H1 (cell line): Measurements from ENCODE around the gene CARD16. TPM values are rescaled to one million over a fixed set of nuclear protein-coding genes. Genes with fewer than 3 reads are reported as not detected.

ENCODE experiments used
- CTCF ChIA-PET: fragments of 300-600 bp; sonication (Branson Sonifier 250); formaldehyde crosslinking; loops from one replicate; lab custom pipeline; 2021; ENCODE audit not compliant: partially characterized antibody; lab: Charles Lee
- POLR2A ChIA-PET: fragments of 300-600 bp; sonication (Branson Sonifier 250); formaldehyde crosslinking; loops from one replicate; lab custom pipeline; 2021; ENCODE audit warnings: inconsistent platforms; ENCODE audit not compliant: partially characterized antibody; lab: Charles Lee
- DNase-seq, 2 experiments: peaks; one replicate each; pipeline versions ENCODE4 v3.0.0 to v3.0.0-alpha.2; 2010 to 2022; ENCODE audit warnings: low spot score in 2 of 2, low read depth in 1 of 2, mixed read lengths in 1 of 2
- FAIRE-seq: peaks from 2 replicates; lab custom pipeline; 2011; peaks lifted over from hg19 to GRCh38; lab: Jason Lieb, UNC
- H2AFZ ChIP-seq: 2 replicates; pipeline ENCODE4 v1.8.1; 2012; ENCODE audit warnings: low read length, inconsistent platforms
- H2AK5ac ChIP-seq: 2 replicates; pipeline ENCODE4 v1.6.1; 2013; ENCODE audit warnings: low read depth, low read length
- H2BK120ac ChIP-seq: replicated peaks from 2 replicates; pipeline ENCODE3; 2013; ENCODE audit warnings: low read depth, low read length, inconsistent platforms
- H2BK12ac ChIP-seq: 2 replicates; pipeline ENCODE4 v1.6.1; 2013; ENCODE audit warnings: low read depth, low read length
- H2BK15ac ChIP-seq: 2 replicates; pipeline ENCODE4 v1.6.1; 2013; ENCODE audit warnings: low read length
- H2BK20ac ChIP-seq: 2 replicates; pipeline ENCODE4 v1.6.1; 2013; ENCODE audit warnings: low read length
- H2BK5ac ChIP-seq: 2 replicates; pipeline ENCODE4 v1.6.1; 2013; ENCODE audit warnings: low read depth, low read length
- H3K14ac ChIP-seq: 2 replicates; pipeline ENCODE4 v1.6.1; 2013; ENCODE audit warnings: inconsistent platforms; ENCODE audit not compliant: insufficient read length
- H3K18ac ChIP-seq: 2 replicates; pipeline ENCODE4 v1.6.1; 2013; ENCODE audit warnings: low read length; ENCODE audit errors: extremely low read depth
- H3K23ac ChIP-seq: 2 replicates; pipeline ENCODE4 v1.6.1; 2013; ENCODE audit warnings: inconsistent platforms; ENCODE audit not compliant: insufficient read length
- H3K23me2 ChIP-seq: 2 replicates; pipeline ENCODE4 v1.6.1; 2013; ENCODE audit warnings: low read depth, low read length
- H3K27ac ChIP-seq: 2 replicates; pipeline ENCODE4 v1.6.1; 2011; ENCODE audit warnings: low read depth, low read length, inconsistent platforms
- H3K27me3 ChIP-seq, 4 experiments: replicated peaks in 1 of 4; 1 replicate in 1 of 4; 2 replicates in 3 of 4; pipeline versions ENCODE4 v1.6.1 to v1.8.1; 2011 to 2013; ENCODE audit warnings: low read length in 3 of 4, mild to moderate bottlenecking in 3 of 4, inconsistent platforms in 2 of 4, mixed read lengths in 2 of 4, moderate library complexity in 1 of 4; ENCODE audit not compliant: control insufficient read depth in 3 of 4, insufficient read depth in 3 of 4; ENCODE audit errors: extremely low read depth in 1 of 4
- H3K36me3 ChIP-seq, 4 experiments: 2 replicates each; pipeline versions ENCODE4 v1.6.1 to v1.8.1; 2011 to 2013; ENCODE audit warnings: mild to moderate bottlenecking in 4 of 4, low read length in 3 of 4, moderate library complexity in 2 of 4, control low read depth in 1 of 4, inconsistent platforms in 1 of 4; ENCODE audit not compliant: insufficient read depth in 4 of 4, control insufficient read depth in 2 of 4
- H3K4ac ChIP-seq: replicated peaks from 2 replicates; pipeline ENCODE3; 2013; ENCODE audit warnings: low read length, low read depth, mixed read lengths, inconsistent platforms; ENCODE audit not compliant: insufficient read length
- H3K4me1 ChIP-seq, 4 experiments: replicated peaks in 1 of 4; 1 replicate in 1 of 4; 2 replicates in 3 of 4; pipeline versions ENCODE4 v1.6.1 to v1.8.1; 2011 to 2013; ENCODE audit warnings: low read length in 3 of 4, inconsistent platforms in 2 of 4, mixed read lengths in 1 of 4; ENCODE audit not compliant: insufficient read depth in 4 of 4, control insufficient read depth in 3 of 4
- H3K4me2 ChIP-seq, 2 experiments: 2 replicates each; pipeline versions ENCODE4 v1.6.1 to v1.8.1; 2011 to 2013; ENCODE audit warnings: low read depth in 2 of 2, low read length in 2 of 2, control low read depth in 1 of 2, inconsistent platforms in 1 of 2, mild to moderate bottlenecking in 1 of 2; ENCODE audit not compliant: insufficient read depth in 1 of 2
- H3K4me3 ChIP-seq, 4 experiments: fragments of 200-600, 300-600 bp in 1 of 4; sonication (generic), shearing (Covaris generic), sonication (Bioruptor Twin) in 1 of 4; 2 replicates each; pipeline versions ENCODE4 v1.5.1 to v1.8.1; 2011 to 2016; ENCODE audit warnings: low read length in 4 of 4, low read depth in 3 of 4, control low read depth in 2 of 4, inconsistent platforms in 2 of 4, mild to moderate bottlenecking in 2 of 4, mixed read lengths in 1 of 4, moderate library complexity in 1 of 4; ENCODE audit not compliant: insufficient read depth in 2 of 4; ENCODE audit errors: extremely low read depth in 1 of 4
- H3K56ac ChIP-seq: replicated peaks from 2 replicates; pipeline ENCODE3; 2013; ENCODE audit warnings: low read depth, mild to moderate bottlenecking, mixed read lengths, low read length, inconsistent platforms; ENCODE audit not compliant: insufficient read length
- H3K79me1 ChIP-seq: 2 replicates; pipeline ENCODE4 v1.6.1; 2013; ENCODE audit warnings: low read depth, low read length, control low read depth
- H3K79me2 ChIP-seq, 2 experiments: 2 replicates each; pipeline versions ENCODE4 v1.6.1 to v1.8.1; 2012 to 2013; ENCODE audit warnings: low read length in 2 of 2, mild to moderate bottlenecking in 2 of 2, inconsistent platforms in 1 of 2; ENCODE audit not compliant: insufficient read depth in 2 of 2, control insufficient read depth in 1 of 2
- H3K9ac ChIP-seq, 4 experiments: replicated peaks in 1 of 4; 1 replicate in 1 of 4; 2 replicates in 3 of 4; pipeline versions ENCODE4 v1.6.1 to v1.8.1; 2011 to 2013; ENCODE audit warnings: low read depth in 3 of 4, low read length in 3 of 4, control low read depth in 2 of 4, mild to moderate bottlenecking in 2 of 4, moderate library complexity in 2 of 4, inconsistent platforms in 1 of 4; ENCODE audit errors: extremely low read depth in 1 of 4
- H3K9me3 ChIP-seq, 2 experiments: 2 replicates each; pipeline versions ENCODE4 v1.6.1 to v1.8.1; 2012 to 2013; ENCODE audit warnings: mild to moderate bottlenecking in 2 of 2, moderate library complexity in 2 of 2, control low read depth in 1 of 2, inconsistent platforms in 1 of 2, low read depth in 1 of 2, low read length in 1 of 2, mixed read lengths in 1 of 2; ENCODE audit not compliant: insufficient read depth in 2 of 2
- H4K20me1 ChIP-seq, 2 experiments: replicated peaks in 1 of 2; 2 replicates each; pipeline versions ENCODE3 to v1.8.1; 2011 to 2013; ENCODE audit warnings: inconsistent platforms in 2 of 2, low read length in 2 of 2, mild to moderate bottlenecking in 1 of 2; ENCODE audit not compliant: insufficient read depth in 2 of 2, control insufficient read depth in 1 of 2
- H4K5ac ChIP-seq: 2 replicates; pipeline ENCODE4 v1.6.1; 2013; ENCODE audit warnings: low read length, low read depth, mixed read lengths, inconsistent platforms; ENCODE audit not compliant: insufficient read length
- H4K8ac ChIP-seq: 2 replicates; pipeline ENCODE4 v1.8.0; 2013; ENCODE audit warnings: mild to moderate bottlenecking, moderate library complexity, low read length, inconsistent platforms; ENCODE audit not compliant: insufficient read depth; ENCODE audit errors: extremely low read depth
- H4K91ac ChIP-seq: replicated peaks from 2 replicates; pipeline ENCODE3; 2013; ENCODE audit warnings: low read length, mixed read lengths, inconsistent platforms; ENCODE audit not compliant: insufficient read length
- ASH2L ChIP-seq: fragments of 200-600, 300-600 bp; sonication (generic); IDR thresholded peaks from one replicate; pipeline ENCODE4 v1.7.1; 2017; ENCODE audit warnings: low read length
- EZH2 ChIP-seq: fragments of 200-600 bp; sonication (generic); IDR thresholded peaks from 2 replicates; pipeline ENCODE4 v1.7.1; 2012; ENCODE audit warnings: low read depth, mild to moderate bottlenecking, moderate library complexity, low read length, inconsistent platforms; ENCODE audit not compliant: severe bottlenecking
- MAX ChIP-seq: IDR thresholded peaks from 2 replicates; pipeline ENCODE4 v1.6.1; 2012; ENCODE audit warnings: inconsistent platforms
- TCF12 ChIP-seq: IDR thresholded peaks from 2 replicates; pipeline ENCODE4 v1.6.1; 2011; ENCODE audit warnings: low read depth, mild to moderate bottlenecking, low read length
- WGBS, 2 experiments: shearing (Covaris generic) in 1 of 2; methylation state at CpG; one replicate each; pipeline versions ENCODE4 v1.1.6 to v1.1.7; 2013 to 2015; ENCODE audit warnings: low lambda C conversion rate in 2 of 2, mixed read lengths in 2 of 2, inconsistent platforms in 1 of 2, low coverage in 1 of 2, missing lambda C conversion rate in 1 of 2; ENCODE audit not compliant: insufficient replicate concordance in 2 of 2, insufficient coverage in 1 of 2, insufficient read length in 1 of 2; ENCODE audit errors: extremely low coverage in 1 of 2, missing lambda C conversion rate in 1 of 2; 5-methylcytosine and 5-hydroxymethylcytosine counted together
- polyA plus RNA-seq, 7 experiments: library from polyadenylated mRNA; depleted of rRNA in 3 of 7; stranded (reverse) in 5 of 7; unstranded in 2 of 7; fragments of >200 nt in 5 of 7; fragments of 200-250 nt in 2 of 7; gene quantifications; 1 replicate in 5 of 7; 2 replicates in 1 of 7; 4 replicates in 1 of 7; pipeline versions ENCODE4 v1.2.1 to v1.2.3, GENCODE V29; 2011 to 2013; ENCODE audit warnings: missing spikeins in 2 of 7, mixed read lengths in 2 of 7
- total RNA-seq: library from RNA; stranded (reverse); fragmentation: NEBNext Ultra II Directional; extraction: Animal tissue kit (Norgen Biotek cat#: 25700); gene quantifications from 2 replicates; pipeline ENCODE4 v1.2.1, GENCODE V29; 2021

The CARD16 gene
- total and polyA plus RNA-seq, 2 of the 8 experiments (the other 6 are each of a cell fraction or from before 2014, with no cell fraction given) = not detected

DNA sequence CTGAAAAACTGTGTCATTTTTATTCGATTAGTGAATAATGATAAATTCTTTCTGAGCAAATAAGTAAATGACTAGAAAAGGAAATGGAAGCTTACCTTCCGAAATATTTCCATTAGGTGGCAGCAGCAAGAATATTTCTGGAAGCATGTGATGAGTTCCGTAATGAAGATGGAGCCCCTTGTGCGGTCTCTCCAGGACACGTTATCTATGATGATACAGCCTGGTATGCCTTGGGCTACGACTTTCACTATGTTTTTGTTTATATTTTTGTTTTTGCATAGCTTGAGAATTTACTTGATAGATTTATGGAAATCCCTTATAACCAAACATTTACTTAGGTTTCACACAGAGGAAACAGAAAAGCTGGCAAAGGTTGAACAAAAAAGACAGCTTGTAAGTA is 47.8 kb downstream of the CARD16 start:
- no peak overlapping the region for H2BK15ac ChIP-seq
- H4K91ac ChIP-seq = no peak overlapping the region
- H4K8ac ChIP-seq = no peak overlapping the region
- no peak overlapping the region for H3K4me3 ChIP-seq
- H3K23ac ChIP-seq = no peak overlapping the region
- no peak overlapping the region for H3K4ac ChIP-seq
- H3K56ac ChIP-seq = no peak overlapping the region
- no peak overlapping the region for H4K5ac ChIP-seq
- CTCF ChIA-PET = interaction anchor here (0.9 to 2.1 kb wide), 7 partner anchors 9 to 52 kb away, joined by 3 to 7 read pairs (median 4); no protein-coding TSS in a partner anchor
- H2BK12ac ChIP-seq = no peak overlapping the region
- no peak for FAIRE-seq
- no peak overlapping the region for H3K27ac ChIP-seq
- H3K18ac ChIP-seq = no peak overlapping the region
- no peak overlapping the region for H3K9ac ChIP-seq
- H3K79me1 ChIP-seq = no peaks in the 10 kb centered on the region
- no peak overlapping the region for H3K14ac ChIP-seq
- no peaks in the 10 kb centered on the region for H3K4me1 ChIP-seq
- H3K9me3 ChIP-seq = no peaks in the 10 kb centered on the region
- no peaks in the 10 kb centered on the region for H4K20me1 ChIP-seq
- H3K27me3 ChIP-seq = no peaks in the 10 kb centered on the region
- TF ChIP-seq MAX (no peak), EZH2 (no peak), ASH2L (no peak), TCF12 (no peak)
- H2AK5ac ChIP-seq = no peak overlapping the region
- POLR2A ChIA-PET = no interaction called here
- 0 out of 2 replicates have a peak, but pooled peaks cover 2% of the 10 kb centered on the region for H3K23me2 ChIP-seq
- no peak overlapping the region for H2BK5ac ChIP-seq
- H3K4me2 ChIP-seq = no peak overlapping the region
- 92% methylated on average over 6 of the region's 6 CpGs; no CpG with 5 or more reads in 1 of the 2 experiments for WGBS, 2 experiments
- no peak for DNase-seq
- no peak overlapping the region for H2BK120ac ChIP-seq
- H2AFZ ChIP-seq = no peak overlapping the region
- H2BK20ac ChIP-seq = no peak overlapping the region
- H3K79me2 ChIP-seq = no peaks in the 10 kb centered on the region
- H3K36me3 ChIP-seq = no peaks in the 10 kb centered on the region
